Thoracic aorta (tissue), 2 donors: ENCODE data around the gene CASP8. TPM values are rescaled to one million over a fixed set of nuclear protein-coding genes. Genes with fewer than 3 reads are reported as not detected.
"Not testable (repeated sequence)": the region's sequence is repeated elsewhere in the genome, so short reads cannot be mapped to it uniquely, and the experiment has no call there.

Experiments used
- ATAC-seq: fragments of 150-250 bp; one replicate; pipeline ENCODE4 v1.8.0; 2017; ENCODE audit warnings: low read depth; ENCODE audit not compliant: insufficient number of reproducible peaks, low FRiP score
- DNase-seq: peaks from one replicate; pipeline ENCODE4 v3.0.0-alpha.2; 2020; ENCODE audit warnings: low spot score
- H3K27ac ChIP-seq, 2 donors: fragments of 200-600 bp; sonication (generic); 1 replicate in 1 of 2; 2 replicates in 1 of 2; pipeline ENCODE4 v1.5.1; 2016; ENCODE audit warnings: mild to moderate bottlenecking in 2 of 2, moderate library complexity in 2 of 2
- H3K27me3 ChIP-seq: fragments of 200-600 bp; sonication (generic); replicated peaks from 2 replicates; pipeline ENCODE4 v1.6.0; 2016; ENCODE audit warnings: mild to moderate bottlenecking; ENCODE audit not compliant: insufficient read depth
- H3K36me3 ChIP-seq: fragments of 200-600 bp; sonication (generic); one replicate; pipeline ENCODE4 v1.5.1; 2016
- H3K4me1 ChIP-seq, 2 donors: fragments of 200-600 bp; sonication (generic); 1 replicate in 1 of 2; 2 replicates in 1 of 2; pipeline versions ENCODE4 v1.5.1 to v1.6.0; 2016; ENCODE audit warnings: low read depth in 2 of 2, mild to moderate bottlenecking in 1 of 2; ENCODE audit not compliant: control insufficient read depth in 1 of 2
- H3K4me3 ChIP-seq: fragments of 200-600 bp; sonication (generic); 2 replicates; pipeline ENCODE4 v1.5.1; 2016; ENCODE audit warnings: mild to moderate bottlenecking
- H3K9me3 ChIP-seq: fragments of 200-600 bp; sonication (generic); 2 replicates; pipeline ENCODE4 v1.5.1; 2016
- total RNA-seq, 2 donors: library from RNA; depleted of rRNA; stranded (reverse); fragments of >200 nt; gene quantifications; one replicate each; pipeline versions ENCODE4 v1.1.0 to v1.2.3, GENCODE V29; 2016
- TF ChIP-seq, protein P1 (sequence below): fragments of 200-600 bp; sonication (generic); IDR thresholded peaks from one replicate; pipeline ENCODE4 v1.5.1; 2019; ENCODE audit warnings: antibody characterized with exemption

The CASP8 gene
- total RNA-seq, 2 donors from 2014 or later, result 11.5 to 14.6 TPM

DNA sequence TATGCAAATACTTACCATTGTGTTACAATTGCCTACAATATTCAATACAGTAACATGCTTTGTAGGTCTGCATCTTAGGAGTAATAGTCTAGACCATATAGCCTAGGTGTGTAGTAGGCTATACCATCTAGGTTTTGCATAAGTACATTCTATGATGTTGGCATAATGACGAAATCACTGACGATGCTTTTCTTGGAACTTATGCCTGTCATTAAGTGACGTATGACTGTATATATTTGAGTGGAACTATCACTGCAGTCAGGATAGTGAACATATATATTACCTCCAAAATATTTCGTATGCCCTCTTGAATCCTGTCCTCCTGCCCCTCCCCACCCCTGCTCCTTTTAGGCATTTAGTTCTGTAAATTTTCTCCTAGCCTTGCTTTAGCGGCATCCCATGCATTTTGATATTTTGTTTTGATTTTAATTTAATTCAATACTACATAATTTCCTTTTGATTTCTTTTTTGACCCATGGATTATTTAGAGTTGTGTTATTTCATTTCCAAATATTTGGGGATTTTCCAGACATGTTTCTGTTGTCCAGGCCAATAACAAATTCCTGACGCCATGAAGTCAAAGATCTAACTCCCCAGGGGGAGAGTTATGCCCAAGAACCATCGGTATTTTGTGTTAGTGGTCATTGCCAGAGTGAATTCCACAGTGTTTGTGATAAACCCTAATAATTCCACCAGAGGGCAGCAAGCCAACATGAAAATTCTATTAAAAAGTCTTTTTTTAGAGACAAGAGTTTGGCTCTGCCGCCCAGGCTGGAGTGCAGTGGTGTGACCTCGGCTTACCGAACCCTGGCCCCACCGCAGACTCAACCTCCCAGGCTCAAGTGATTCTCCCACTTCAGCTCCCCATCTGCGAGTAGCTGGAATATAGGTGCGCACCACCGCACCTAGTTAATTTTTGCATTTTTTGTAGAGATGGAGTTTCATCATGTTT, 24.2 kb upstream of the CASP8 start:
- no peak overlapping the region for H3K27ac ChIP-seq
- peak; percentile 46 for ATAC-seq
- H3K27me3 ChIP-seq, result no peaks in the 10 kb centered on the region
- DNase-seq, result peak; percentile 30
- H3K36me3 ChIP-seq, result no peaks in the 10 kb centered on the region
- TF ChIP-seq, protein P1, sequence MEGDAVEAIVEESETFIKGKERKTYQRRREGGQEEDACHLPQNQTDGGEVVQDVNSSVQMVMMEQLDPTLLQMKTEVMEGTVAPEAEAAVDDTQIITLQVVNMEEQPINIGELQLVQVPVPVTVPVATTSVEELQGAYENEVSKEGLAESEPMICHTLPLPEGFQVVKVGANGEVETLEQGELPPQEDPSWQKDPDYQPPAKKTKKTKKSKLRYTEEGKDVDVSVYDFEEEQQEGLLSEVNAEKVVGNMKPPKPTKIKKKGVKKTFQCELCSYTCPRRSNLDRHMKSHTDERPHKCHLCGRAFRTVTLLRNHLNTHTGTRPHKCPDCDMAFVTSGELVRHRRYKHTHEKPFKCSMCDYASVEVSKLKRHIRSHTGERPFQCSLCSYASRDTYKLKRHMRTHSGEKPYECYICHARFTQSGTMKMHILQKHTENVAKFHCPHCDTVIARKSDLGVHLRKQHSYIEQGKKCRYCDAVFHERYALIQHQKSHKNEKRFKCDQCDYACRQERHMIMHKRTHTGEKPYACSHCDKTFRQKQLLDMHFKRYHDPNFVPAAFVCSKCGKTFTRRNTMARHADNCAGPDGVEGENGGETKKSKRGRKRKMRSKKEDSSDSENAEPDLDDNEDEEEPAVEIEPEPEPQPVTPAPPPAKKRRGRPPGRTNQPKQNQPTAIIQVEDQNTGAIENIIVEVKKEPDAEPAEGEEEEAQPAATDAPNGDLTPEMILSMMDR, result peak; percentile 62
- H3K4me3 ChIP-seq, result peak overlapping the region; percentile 17
- no peaks in the 10 kb centered on the region for H3K9me3 ChIP-seq
- H3K4me1 ChIP-seq, result peaks cover 7 to 19% of the 10 kb centered on the region in 2 donors

DNA sequence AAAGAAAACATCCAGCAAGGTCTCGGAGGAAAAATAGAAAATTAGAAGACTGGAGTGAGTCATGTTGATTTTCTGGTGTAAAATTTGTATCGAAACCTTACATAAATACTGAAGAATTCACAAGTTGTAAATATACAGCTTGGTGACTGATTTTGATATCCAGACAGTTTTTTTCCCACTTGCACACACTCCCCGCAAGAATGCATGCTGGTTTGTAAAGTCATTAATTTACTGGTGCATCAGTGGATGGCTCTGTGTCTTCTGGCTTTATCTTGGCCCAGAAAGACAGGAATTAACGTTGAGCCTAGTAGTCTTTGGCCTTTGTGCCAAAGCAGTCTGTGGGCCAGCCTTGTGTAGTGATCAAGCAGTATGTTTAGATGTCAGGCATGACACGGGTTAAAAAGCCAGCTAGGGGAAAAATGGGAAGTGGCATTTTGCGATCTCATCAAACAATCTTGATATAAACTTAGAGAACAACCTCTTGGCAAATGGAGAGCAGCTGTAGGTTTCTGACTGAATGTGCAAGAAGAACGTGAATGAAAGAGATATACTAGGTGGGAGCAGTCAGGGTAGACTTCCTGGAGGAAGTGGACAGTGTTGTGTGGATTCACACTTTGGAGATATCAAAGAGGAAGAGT, 22.7 kb upstream of the CASP8 start:
- H3K27me3 ChIP-seq, result no peaks in the 10 kb centered on the region
- H3K27ac ChIP-seq, result no peak overlapping the region
- no peak for DNase-seq
- H3K4me3 ChIP-seq, result no peak overlapping the region
- no peaks in the 10 kb centered on the region for H3K36me3 ChIP-seq
- H3K4me1 ChIP-seq, result peaks cover 7 to 19% of the 10 kb centered on the region in 2 donors
- TF ChIP-seq, protein P1, result no peak
- H3K9me3 ChIP-seq, result no peaks in the 10 kb centered on the region
- ATAC-seq, result no peak

DNA sequence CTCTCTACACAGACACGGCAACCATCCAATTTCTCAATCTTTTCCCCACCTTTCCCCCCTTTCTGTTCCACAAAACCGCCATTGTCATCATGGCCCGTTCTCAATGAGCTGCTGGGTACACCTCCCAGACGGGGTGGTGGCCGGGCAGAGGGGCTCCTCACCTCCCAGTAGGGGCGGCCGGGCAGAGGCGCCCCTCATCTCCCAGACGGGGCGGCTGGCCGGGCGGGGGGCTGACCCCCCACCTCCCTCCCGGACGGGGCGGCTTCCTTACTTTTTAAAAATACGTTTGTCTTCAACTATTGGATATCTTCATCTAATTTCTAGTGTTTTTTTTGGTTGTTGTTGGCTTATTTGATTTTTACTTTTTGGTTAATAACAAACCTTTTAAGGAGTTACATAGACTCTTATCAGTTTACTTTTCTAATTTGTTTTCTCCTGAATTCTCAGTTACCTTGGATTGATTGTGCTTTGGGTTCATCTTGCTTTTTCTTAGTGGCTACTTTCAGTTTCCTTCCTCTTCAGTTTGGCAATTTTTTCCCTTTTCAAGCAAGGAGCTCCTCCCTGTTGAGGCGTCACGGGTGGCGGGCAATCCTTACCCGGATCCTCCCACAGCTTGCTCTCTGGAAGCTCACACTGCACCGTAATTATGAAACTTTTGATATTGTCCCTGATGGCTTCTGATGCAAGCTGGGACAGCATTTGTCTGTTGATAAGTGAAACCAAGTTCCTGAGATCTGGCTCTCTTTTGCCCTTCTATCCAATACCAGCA, 21.0 kb upstream of the CASP8 start:
- H3K27ac ChIP-seq, H3K9me3 ChIP-seq, H3K27me3 ChIP-seq, ATAC-seq, H3K36me3 ChIP-seq, DNase-seq, H3K4me3 ChIP-seq: not testable (repeated sequence)
- H3K4me1 ChIP-seq, result peaks cover 7 to 19% of the 10 kb centered on the region in 2 donors

DNA sequence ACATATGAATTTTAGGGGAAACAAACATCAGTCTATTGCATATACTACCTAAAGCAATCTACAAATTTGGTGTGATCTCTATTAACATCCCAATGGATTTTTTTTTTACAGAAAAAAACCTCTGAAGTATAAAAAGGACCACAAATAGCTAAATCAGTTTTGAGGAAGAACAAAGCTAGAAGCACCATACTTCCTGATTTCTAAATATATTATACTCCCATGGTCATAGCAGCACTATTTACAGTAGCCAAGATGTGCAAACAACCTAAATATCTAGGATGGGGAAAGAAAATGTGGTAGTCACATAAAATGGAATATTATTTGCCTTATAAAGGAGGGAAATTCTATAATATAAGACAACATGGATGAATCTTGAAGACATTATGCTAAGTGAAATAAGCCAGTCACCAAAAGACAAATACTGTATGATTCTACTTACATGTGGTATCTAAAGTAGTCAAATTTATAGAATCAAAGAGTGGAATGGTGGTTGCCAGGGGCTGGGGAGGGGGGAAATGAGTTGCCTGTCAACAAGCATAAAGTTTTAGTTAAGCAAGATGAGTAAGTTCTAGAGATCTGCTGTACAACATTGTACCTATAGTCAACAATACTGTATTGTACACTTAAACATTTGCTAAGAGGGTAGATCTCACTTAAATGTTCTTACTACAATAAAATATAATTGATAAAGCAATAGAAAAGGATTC, 17.6 kb upstream of the CASP8 start:
- Histone ChIP-seq H3K4me3 (no peak overlapping the region), H3K36me3 (no peaks in the 10 kb centered on the region), H3K4me1 (peaks cover 0 to 1% of the 10 kb centered on the region in 2 donors), H3K27ac (no peak overlapping the region), H3K9me3 (no peaks in the 10 kb centered on the region), H3K27me3 (no peaks in the 10 kb centered on the region)
- TF ChIP-seq, protein P1, result no peak
- ATAC-seq (no peak), DNase-seq (no peak)

DNA sequence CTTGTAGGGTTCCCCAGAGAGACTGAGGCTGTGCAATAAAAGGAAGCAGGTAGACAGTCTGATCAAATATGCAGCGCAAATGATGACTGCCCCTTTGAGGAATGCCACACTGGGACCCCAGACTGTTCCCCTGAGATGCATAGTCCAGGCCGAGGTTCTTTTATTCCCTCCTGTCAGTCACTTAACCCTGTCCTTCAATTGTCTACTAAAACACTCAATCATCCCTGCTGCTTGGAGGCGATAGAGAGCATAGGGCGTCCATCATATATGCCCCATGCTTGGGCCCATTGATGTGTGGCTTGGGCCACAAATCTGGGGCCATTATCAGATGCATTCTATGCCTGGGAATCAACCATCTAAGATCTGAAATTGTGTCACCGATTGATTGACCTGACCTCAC, 15.5 kb upstream of the CASP8 start:
- no peaks in the 10 kb centered on the region for H3K27me3 ChIP-seq
- TF ChIP-seq, protein P1, result no peak
- no peak for DNase-seq
- H3K4me1 ChIP-seq, result no peaks in the 10 kb centered on the region
- H3K9me3 ChIP-seq, result no peaks in the 10 kb centered on the region
- H3K4me3 ChIP-seq, result no peak overlapping the region
- H3K36me3 ChIP-seq, result no peaks in the 10 kb centered on the region
- ATAC-seq, result no peak
- no peak overlapping the region for H3K27ac ChIP-seq
